ENCODE measurements around the gene TIAM2.
"Not testable (repeated sequence)": the region's sequence is repeated elsewhere in the genome, so short reads cannot be mapped to it uniquely, and the experiment has no call there.

Gene TIAM2

DNA sequence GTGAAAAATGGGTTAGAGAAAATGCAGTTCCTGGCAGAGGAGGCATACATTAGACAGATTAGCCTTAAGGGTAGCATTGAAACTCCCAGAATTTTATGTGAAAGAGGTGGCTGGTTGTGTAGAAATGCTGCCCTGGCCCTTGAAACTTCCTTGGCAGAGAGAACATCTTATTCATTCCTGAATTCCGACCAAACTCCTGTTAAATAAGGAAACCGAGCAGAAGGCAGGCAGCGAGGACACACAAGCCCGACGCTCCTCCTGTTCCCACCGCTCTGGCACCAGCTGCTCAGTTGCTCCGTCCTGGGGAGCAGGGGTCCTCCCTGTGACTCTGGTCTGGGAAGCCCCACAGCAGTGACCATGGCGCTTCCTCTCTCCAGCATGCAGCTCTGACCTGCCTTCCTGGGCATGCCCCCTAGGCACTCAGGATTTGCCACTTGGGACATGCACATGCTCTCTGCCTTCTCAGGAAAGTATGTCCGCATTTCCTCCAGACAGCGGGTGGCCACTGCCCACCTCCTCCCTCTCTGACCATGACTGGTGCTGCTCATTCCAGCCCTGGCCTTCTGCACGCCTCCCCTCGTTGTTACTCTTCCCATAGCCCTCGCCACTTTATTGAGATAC is 233.5 kb downstream of the TIAM2 start:
- no peak overlapping the region for H3K4me3 ChIP-seq (ENCODE audit: low read depth, low read length)
- DNase-seq (ENCODE audit: low read depth), result no peak
- TF ChIP-seq, protein P1, sequence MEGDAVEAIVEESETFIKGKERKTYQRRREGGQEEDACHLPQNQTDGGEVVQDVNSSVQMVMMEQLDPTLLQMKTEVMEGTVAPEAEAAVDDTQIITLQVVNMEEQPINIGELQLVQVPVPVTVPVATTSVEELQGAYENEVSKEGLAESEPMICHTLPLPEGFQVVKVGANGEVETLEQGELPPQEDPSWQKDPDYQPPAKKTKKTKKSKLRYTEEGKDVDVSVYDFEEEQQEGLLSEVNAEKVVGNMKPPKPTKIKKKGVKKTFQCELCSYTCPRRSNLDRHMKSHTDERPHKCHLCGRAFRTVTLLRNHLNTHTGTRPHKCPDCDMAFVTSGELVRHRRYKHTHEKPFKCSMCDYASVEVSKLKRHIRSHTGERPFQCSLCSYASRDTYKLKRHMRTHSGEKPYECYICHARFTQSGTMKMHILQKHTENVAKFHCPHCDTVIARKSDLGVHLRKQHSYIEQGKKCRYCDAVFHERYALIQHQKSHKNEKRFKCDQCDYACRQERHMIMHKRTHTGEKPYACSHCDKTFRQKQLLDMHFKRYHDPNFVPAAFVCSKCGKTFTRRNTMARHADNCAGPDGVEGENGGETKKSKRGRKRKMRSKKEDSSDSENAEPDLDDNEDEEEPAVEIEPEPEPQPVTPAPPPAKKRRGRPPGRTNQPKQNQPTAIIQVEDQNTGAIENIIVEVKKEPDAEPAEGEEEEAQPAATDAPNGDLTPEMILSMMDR (IDR thresholded peaks at IDR 0.05; ENCODE audit: low read depth, low read length, missing control alignments), result no peak

DNA sequence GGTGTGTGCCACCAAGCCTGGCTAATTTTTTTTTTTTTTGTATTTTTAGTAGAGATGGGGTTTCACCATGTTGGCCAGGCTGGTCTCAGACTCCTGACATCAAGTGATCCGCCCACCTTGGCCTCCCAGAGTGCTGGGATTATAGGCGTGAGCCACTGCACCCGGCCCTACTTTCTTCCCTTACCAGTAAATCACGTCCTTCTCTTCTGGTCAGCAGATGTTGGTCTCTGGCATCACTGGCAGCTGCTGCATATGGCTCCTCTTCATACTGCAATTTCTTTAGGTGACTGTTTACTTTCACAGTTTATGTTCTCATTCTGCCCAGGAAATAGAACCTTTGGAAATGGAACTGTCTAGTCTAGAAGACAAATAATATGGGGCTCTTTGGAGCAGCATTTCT is 235.9 kb downstream of the TIAM2 start:
- not testable (repeated sequence) for H3K4me3 ChIP-seq (ENCODE audit: low read depth, low read length); DNase-seq (ENCODE audit: low read depth)

DNA sequence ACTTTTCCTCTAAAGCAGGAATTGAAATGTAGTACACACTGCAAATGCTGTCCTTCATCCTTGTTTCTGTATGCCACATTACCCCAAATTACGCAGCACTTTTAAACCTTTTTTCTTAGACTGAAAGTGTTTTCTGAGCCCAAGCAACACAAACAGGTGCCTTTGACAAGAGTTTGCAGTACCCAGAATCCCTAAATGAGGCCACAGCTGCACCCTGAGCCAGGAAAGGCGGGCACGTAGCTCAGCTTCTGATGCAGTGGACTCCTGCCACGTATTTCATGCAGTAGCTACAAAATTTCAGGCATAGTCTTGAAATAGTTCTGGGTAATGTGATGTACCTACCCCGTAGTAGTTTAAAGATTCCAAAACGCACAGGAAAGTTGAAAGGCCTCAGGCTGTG is 237.7 kb downstream of the TIAM2 start:
- DNase-seq (ENCODE audit: low read depth), result no peak
- TF ChIP-seq, protein P1 (IDR thresholded peaks at IDR 0.05; ENCODE audit: low read depth, low read length, missing control alignments), result no peak
- H3K4me3 ChIP-seq (ENCODE audit: low read depth, low read length), result no peak overlapping the region

DNA sequence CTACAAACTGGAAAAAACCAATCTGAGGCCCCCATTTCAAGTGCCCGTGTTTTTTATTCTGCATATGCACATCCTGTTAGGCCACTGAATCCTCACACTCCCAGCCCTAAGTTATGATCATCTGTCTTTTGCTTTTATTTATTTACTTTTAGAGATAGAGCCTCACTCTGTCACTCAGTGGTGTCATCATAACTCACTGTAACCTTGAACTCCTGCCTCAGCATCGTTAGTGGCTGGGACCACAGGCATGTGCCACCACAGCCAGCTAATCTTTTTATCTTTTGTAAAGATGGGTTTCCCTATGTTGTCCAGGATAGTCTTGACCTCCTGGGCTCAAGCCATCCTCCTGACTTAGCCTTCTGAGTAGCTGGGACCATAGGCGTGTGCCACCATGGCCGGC is 239.1 kb downstream of the TIAM2 start:
- TF ChIP-seq, protein P1 (IDR thresholded peaks at IDR 0.05; ENCODE audit: low read depth, low read length, missing control alignments), result no peak
- no peak for DNase-seq (ENCODE audit: low read depth)

DNA sequence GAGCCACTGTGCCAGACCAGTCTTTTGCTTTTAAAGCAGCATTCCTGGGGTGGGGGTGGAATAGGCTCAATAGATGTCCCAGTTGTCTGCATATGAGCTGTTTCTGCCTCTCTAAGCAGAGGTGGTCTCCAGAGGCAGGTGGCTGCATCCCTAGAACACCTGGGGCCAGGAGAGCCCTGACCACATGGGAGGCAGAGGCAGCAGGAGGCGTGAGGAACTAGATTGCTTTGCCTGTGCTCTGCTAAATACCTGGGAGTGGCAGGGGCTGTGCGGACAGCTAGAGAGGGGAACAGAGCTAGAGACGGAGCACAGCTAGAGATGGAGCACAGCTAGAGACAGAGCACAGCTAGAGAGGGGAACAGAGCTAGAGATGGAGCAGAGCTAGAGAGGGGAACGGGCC is 239.6 kb downstream of the TIAM2 start:
- DNase-seq (ENCODE audit: low read depth), result no peak
- H3K4me3 ChIP-seq (ENCODE audit: low read depth, low read length), result no peak overlapping the region
- TF ChIP-seq, protein P1 (IDR thresholded peaks at IDR 0.05; ENCODE audit: low read depth, low read length, missing control alignments), result no peak

More for the DNA sequence above, 239.1 kb downstream of the TIAM2 start:
- no peak overlapping the region for H3K4me3 ChIP-seq (ENCODE audit: low read depth, low read length)

DNA sequence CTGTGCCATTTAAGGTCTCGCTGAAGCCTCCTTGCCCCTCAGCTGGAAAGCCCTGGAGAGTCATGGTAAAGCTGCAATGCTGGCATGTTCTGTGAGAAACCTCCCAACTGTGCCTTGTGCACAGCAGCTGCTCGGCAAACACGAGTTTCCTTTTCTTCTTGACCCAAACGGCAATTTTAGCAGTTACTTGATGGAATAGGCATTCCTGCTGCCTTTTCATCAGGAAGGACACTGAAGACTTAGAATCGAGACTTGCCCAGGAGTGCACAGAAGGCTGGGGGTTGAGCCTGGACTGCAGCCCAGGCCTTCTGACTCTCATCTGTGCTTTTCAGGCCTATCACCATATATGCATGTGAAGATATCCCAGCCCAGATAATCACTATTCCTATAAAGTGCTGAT is 240.0 kb downstream of the TIAM2 start:
- TF ChIP-seq, protein P1 (IDR thresholded peaks at IDR 0.05; ENCODE audit: low read depth, low read length, missing control alignments), result no peak
- no peak overlapping the region for H3K4me3 ChIP-seq (ENCODE audit: low read depth, low read length)
- DNase-seq (ENCODE audit: low read depth), result no peak

DNA sequence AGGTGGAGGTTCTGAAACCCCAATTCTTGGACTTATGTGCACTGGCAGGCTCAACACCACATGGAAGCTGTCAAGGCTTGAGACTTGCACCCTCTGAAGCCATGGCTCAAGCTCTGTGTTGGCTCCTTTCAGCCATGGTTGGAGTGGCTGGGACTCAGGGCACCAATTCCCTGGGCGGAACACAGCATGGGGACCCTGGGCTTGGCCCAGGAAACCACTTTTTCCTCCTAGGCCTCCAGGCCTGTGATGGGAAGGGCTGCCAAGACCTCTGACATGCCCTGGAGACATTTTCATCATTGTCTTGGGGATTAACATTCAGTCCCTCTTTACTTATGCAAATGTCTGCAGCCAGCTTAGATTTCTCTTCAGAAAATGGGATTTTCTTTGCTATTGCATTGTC is 242.5 kb downstream of the TIAM2 start:
- no peak for DNase-seq (ENCODE audit: low read depth)
- H3K4me3 ChIP-seq (ENCODE audit: low read depth, low read length), result no peak overlapping the region
- TF ChIP-seq, protein P1 (IDR thresholded peaks at IDR 0.05; ENCODE audit: low read depth, low read length, missing control alignments), result no peak
